ENCODE results near the gene TBC1D12.

GRCh38 chr10:94546049-94546900, 143.9 kb downstream of the TBC1D12 start:
- TF ChIP-seq CTCF (conservative IDR thresholded peaks at IDR 0.05) (no peak), EZH2 (IDR thresholded peaks at IDR 0.05; ENCODE audit: low read depth) (no peak)

Data from PC-9 (cell line).